ENCODE results near the gene ZNF3. TPM values are rescaled to one million over a fixed set of nuclear protein-coding genes. Genes with fewer than 3 reads are reported as not detected.

Gene ZNF3
- total RNA-seq, 2 donors from 2014 or later = 42.3 to 45.2 TPM

DNA sequence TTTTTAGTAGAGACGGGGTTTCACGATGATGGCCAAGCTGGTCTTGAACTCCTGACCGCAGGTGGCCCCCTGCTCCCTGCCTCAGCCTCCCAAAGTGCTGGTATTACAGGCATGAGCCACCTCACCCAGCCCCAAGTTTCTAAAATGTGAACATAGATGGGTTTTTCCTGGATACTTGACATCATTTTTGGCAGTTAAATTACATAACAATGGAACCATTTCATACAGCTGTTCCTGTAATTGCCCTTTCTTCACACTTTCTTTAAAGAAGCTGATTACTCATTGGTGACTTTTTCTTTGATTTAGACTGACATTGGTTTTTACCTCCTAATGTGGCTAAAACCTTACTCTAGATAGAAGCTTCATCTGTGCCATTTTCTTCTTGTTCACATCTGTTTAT is 60.2 kb downstream of the ZNF3 start:
- peaks cover 4% of the 10 kb centered on the region for H3K36me3 Mint-ChIP-seq (ENCODE audit: low read depth)
- no peaks in the 10 kb centered on the region for H3K9me3 ChIP-seq (ENCODE audit: control insufficient read depth, low read length, poor library complexity, severe bottlenecking)
- ATAC-seq (no peak), DNase-seq (no peak)
- H3K4me1 Mint-ChIP-seq = peaks cover 17% of the 10 kb centered on the region
- no peak overlapping the region for H3K4me3 Mint-ChIP-seq
- H3K27me3 Mint-ChIP-seq = no peaks in the 10 kb centered on the region
- H3K27ac Mint-ChIP-seq = peak overlapping the region; percentile 14

Other genes starting within 250 kb of the ZNF3 start
- not detected for gene OR2AE1, start 204.7 kb downstream of the ZNF3 start, total RNA-seq
- 10 to 100 TPM; 25.3 to 27.2 TPM for gene TRIM4, start 162.2 kb downstream of the ZNF3 start, total RNA-seq
- under 1 TPM in 1 of 2 donors, not detected in 1; 0.25 TPM for gene GJC3, start 152.1 kb downstream of the ZNF3 start, total RNA-seq
- not detected for gene AZGP1, start 105.7 kb downstream of the ZNF3 start, total RNA-seq
- 10 to 100 TPM; 51.1 to 58.6 TPM for gene ZKSCAN1, start 66.1 kb downstream of the ZNF3 start, total RNA-seq
- 1 to 10 TPM; 4.2 to 5.2 TPM for gene ZSCAN21, start 31.9 kb downstream of the ZNF3 start, total RNA-seq
- 10 to 100 TPM; 62.5 to 64.7 TPM for gene COPS6, start 7.2 kb upstream of the ZNF3 start, total RNA-seq
- 100 to 1,000 TPM; 111 to 119 TPM for gene MCM7, start 19.7 kb upstream of the ZNF3 start, total RNA-seq
- 1 to 10 TPM; 8.6 to 9.3 TPM for gene AP4M1, start 19.9 kb upstream of the ZNF3 start, total RNA-seq
- 10 to 100 TPM; 40.7 to 45.3 TPM for gene TAF6, start 37.6 kb upstream of the ZNF3 start, total RNA-seq
- 10 to 100 TPM; 22.5 to 22.6 TPM for gene CNPY4, start 37.9 kb upstream of the ZNF3 start, total RNA-seq
- 1 to 10 TPM; 4.0 to 4.2 TPM for gene MBLAC1, start 45.2 kb upstream of the ZNF3 start, total RNA-seq
- gene LAMTOR4, start 67.2 kb upstream of the ZNF3 start, total RNA-seq = 100 to 1,000 TPM; 124 to 135 TPM
- gene TRAPPC14, start 77.0 kb upstream of the ZNF3 start, total RNA-seq = 10 to 100 TPM; 45.8 to 46.9 TPM
- gene GAL3ST4, start 86.9 kb upstream of the ZNF3 start, total RNA-seq = 1 to 10 TPM; 5.0 to 6.5 TPM
- 1 to 10 TPM; 5.0 to 8.5 TPM for gene GPC2, start 95.7 kb upstream of the ZNF3 start, total RNA-seq
- gene STAG3, start 96.2 kb upstream of the ZNF3 start, total RNA-seq = 1 to 10 TPM; 4.0 to 4.8 TPM
- 10 to 100 TPM; 30.1 to 30.5 TPM for gene PVRIG, start 138.2 kb upstream of the ZNF3 start, total RNA-seq
- gene SPDYE3, start 226.0 kb upstream of the ZNF3 start, total RNA-seq = not detected

Measured in T-helper 17 cell (primary cell).